KOPT-K1 (cell line): ENCODE results near the gene AR.

Experiments
- H3K27ac ChIP-seq: fragments of 200-600 bp; sonication (generic); 2 replicates; pipeline ENCODE4 v1.5.1; 2016; ENCODE audit warnings: antibody characterized with exemption, mild to moderate bottlenecking, low read depth, low read length; ENCODE audit not compliant: poor library complexity, severe bottlenecking
- H3K36me3 ChIP-seq: fragments of 200-600 bp; sonication (generic); 2 replicates; pipeline ENCODE4 v1.5.1; 2017; ENCODE audit warnings: antibody characterized with exemption, mild to moderate bottlenecking, low read length, moderate library complexity; ENCODE audit not compliant: insufficient read depth
- H3K9me3 ChIP-seq: fragments of 200-600 bp; sonication (generic); 2 replicates; pipeline ENCODE4 v1.5.1; 2017; ENCODE audit warnings: antibody characterized with exemption, low read length, mild to moderate bottlenecking; ENCODE audit not compliant: insufficient read depth, poor library complexity, severe bottlenecking

The AR gene

DNA sequence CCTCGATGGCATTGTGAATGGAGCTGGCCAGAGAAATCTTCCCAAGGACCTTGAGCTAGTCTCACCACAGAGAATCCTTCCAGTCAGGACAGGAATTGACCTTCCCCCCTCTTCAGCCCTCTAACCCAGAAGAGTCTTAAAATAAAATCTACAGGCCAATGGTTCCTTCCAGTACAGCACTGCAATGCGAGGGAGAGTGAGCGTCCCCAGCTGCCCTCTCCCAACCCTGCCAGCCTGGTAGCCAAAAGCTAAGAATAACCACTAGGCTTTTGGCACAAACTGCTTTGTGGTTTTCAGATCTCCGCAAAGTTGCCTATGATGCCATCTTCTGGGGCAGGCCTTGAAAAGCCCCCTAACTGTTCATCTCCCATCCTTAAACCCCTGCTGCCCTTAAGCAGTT lies 175.1 kb downstream of the AR start:
- no peak overlapping the region for H3K27ac ChIP-seq
- no peaks in the 10 kb centered on the region for H3K9me3 ChIP-seq
- no peaks in the 10 kb centered on the region for H3K36me3 ChIP-seq

DNA sequence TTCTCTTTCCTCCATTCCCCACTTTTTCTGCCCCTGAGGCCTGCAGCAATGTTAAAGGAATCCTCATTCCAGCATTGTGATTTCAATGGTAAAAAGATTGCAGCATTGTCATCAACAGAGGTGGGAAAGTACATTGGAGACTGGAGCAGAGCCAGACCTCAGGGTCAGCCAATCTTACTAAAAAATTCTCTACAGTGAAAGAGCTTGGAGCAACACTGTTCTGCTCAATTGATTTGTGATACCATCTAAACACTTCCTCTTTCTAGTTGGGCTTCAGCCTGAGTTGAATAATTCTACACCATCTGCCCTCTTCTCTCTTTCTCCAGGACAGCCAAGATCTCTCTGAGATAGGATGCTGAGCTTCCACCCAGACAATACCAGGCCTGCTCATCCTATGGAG lies 176.5 kb downstream of the AR start:
- no peaks in the 10 kb centered on the region for H3K9me3 ChIP-seq
- no peaks in the 10 kb centered on the region for H3K36me3 ChIP-seq
- no peak overlapping the region for H3K27ac ChIP-seq

DNA sequence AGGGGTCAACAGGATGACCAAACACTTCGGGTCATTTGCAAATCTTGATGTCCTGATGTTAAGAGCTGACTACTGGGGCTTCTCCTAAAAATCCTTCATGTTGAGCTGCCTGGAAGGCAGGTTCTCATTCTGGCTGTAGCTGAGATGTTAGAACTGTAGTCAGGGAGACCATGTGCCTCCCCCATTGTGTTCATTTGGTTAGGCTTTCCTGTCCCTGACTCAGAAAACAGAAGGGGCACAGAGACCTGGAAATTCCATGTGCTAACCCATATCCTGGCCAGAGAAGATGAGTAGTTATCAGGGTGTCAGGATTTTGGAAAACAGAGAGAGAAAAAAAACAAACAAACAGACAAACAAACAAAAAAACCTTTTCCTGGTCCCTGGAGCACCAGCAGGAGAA lies 177.5 kb downstream of the AR start:
- H3K27ac ChIP-seq = no peak overlapping the region
- H3K36me3 ChIP-seq = no peaks in the 10 kb centered on the region
- H3K9me3 ChIP-seq = no peaks in the 10 kb centered on the region

DNA sequence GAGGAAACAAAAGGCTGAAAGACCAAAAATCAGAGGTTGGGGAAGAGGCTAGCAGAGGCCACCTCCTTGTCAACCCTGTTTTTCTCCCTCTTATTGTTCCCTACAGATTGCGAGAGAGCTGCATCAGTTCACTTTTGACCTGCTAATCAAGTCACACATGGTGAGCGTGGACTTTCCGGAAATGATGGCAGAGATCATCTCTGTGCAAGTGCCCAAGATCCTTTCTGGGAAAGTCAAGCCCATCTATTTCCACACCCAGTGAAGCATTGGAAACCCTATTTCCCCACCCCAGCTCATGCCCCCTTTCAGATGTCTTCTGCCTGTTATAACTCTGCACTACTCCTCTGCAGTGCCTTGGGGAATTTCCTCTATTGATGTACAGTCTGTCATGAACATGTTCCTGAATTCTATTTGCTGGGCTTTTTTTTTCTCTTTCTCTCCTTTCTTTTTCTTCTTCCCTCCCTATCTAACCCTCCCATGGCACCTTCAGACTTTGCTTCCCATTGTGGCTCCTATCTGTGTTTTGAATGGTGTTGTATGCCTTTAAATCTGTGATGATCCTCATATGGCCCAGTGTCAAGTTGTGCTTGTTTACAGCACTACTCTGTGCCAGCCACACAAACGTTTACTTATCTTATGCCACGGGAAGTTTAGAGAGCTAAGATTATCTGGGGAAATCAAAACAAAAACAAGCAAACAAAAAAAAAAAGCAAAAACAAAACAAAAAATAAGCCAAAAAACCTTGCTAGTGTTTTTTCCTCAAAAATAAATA lies 179.9 kb downstream of the AR start:
- no peaks in the 10 kb centered on the region for H3K36me3 ChIP-seq
- no peak overlapping the region for H3K27ac ChIP-seq
- H3K9me3 ChIP-seq = no peaks in the 10 kb centered on the region

DNA sequence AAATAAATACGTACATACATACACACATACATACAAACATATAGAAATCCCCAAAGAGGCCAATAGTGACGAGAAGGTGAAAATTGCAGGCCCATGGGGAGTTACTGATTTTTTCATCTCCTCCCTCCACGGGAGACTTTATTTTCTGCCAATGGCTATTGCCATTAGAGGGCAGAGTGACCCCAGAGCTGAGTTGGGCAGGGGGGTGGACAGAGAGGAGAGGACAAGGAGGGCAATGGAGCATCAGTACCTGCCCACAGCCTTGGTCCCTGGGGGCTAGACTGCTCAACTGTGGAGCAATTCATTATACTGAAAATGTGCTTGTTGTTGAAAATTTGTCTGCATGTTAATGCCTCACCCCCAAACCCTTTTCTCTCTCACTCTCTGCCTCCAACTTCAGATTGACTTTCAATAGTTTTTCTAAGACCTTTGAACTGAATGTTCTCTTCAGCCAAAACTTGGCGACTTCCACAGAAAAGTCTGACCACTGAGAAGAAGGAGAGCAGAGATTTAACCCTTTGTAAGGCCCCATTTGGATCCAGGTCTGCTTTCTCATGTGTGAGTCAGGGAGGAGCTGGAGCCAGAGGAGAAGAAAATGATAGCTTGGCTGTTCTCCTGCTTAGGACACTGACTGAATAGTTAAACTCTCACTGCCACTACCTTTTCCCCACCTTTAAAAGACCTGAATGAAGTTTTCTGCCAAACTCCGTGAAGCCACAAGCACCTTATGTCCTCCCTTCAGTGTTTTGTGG lies 180.7 kb downstream of the AR start:
- no peaks in the 10 kb centered on the region for H3K36me3 ChIP-seq
- no peak overlapping the region for H3K27ac ChIP-seq
- no peaks in the 10 kb centered on the region for H3K9me3 ChIP-seq

DNA sequence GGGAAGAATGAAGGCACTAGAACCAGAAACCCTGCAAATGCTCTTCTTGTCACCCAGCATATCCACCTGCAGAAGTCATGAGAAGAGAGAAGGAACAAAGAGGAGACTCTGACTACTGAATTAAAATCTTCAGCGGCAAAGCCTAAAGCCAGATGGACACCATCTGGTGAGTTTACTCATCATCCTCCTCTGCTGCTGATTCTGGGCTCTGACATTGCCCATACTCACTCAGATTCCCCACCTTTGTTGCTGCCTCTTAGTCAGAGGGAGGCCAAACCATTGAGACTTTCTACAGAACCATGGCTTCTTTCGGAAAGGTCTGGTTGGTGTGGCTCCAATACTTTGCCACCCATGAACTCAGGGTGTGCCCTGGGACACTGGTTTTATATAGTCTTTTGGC lies 181.7 kb downstream of the AR start:
- H3K36me3 ChIP-seq = no peaks in the 10 kb centered on the region
- no peaks in the 10 kb centered on the region for H3K9me3 ChIP-seq
- no peak overlapping the region for H3K27ac ChIP-seq

DNA sequence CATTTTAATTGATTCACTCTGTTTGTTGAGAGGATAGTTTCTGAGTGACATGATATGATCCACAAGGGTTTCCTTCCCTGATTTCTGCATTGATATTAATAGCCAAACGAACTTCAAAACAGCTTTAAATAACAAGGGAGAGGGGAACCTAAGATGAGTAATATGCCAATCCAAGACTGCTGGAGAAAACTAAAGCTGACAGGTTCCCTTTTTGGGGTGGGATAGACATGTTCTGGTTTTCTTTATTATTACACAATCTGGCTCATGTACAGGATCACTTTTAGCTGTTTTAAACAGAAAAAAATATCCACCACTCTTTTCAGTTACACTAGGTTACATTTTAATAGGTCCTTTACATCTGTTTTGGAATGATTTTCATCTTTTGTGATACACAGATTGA lies 182.2 kb downstream of the AR start:
- H3K9me3 ChIP-seq = no peaks in the 10 kb centered on the region
- no peak overlapping the region for H3K27ac ChIP-seq
- H3K36me3 ChIP-seq = no peaks in the 10 kb centered on the region

DNA sequence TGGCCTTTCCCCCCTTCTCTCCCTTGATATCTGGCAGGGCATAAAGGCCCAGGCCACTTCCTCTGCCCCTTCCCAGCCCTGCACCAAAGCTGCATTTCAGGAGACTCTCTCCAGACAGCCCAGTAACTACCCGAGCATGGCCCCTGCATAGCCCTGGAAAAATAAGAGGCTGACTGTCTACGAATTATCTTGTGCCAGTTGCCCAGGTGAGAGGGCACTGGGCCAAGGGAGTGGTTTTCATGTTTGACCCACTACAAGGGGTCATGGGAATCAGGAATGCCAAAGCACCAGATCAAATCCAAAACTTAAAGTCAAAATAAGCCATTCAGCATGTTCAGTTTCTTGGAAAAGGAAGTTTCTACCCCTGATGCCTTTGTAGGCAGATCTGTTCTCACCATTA lies 183.8 kb downstream of the AR start:
- Histone ChIP-seq H3K36me3 (no peaks in the 10 kb centered on the region), H3K9me3 (no peaks in the 10 kb centered on the region), H3K27ac (no peak overlapping the region)

DNA sequence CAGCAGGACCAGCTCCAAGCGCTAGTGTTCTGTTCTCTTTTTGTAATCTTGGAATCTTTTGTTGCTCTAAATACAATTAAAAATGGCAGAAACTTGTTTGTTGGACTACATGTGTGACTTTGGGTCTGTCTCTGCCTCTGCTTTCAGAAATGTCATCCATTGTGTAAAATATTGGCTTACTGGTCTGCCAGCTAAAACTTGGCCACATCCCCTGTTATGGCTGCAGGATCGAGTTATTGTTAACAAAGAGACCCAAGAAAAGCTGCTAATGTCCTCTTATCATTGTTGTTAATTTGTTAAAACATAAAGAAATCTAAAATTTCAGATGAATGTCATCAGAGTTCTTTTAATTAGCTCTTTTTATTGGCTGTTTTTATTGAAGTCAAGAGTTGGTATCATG lies 186.5 kb downstream of the AR start:
- no peak overlapping the region for H3K27ac ChIP-seq
- H3K9me3 ChIP-seq = no peaks in the 10 kb centered on the region
- no peaks in the 10 kb centered on the region for H3K36me3 ChIP-seq

DNA sequence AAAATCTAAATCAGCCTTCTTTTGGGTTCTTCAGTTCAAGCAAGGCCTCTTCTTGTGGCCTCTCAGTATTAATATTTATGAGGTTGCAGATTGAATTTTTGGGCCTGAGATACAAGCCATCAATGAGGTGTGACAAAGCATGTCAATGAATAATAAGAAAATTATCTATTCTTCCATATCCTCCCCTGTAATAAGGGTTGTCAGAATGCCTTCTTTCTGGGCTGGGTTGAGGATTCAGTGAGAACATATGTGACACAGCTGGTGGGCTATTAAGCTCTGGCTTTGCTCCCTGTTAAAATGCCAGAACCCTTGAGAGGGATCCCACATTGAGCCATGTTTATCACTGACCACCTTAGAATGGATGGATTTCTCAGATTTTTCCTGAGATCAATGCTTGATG lies 187.2 kb downstream of the AR start:
- Histone ChIP-seq H3K9me3 (no peaks in the 10 kb centered on the region), H3K27ac (no peak overlapping the region), H3K36me3 (no peaks in the 10 kb centered on the region)

DNA sequence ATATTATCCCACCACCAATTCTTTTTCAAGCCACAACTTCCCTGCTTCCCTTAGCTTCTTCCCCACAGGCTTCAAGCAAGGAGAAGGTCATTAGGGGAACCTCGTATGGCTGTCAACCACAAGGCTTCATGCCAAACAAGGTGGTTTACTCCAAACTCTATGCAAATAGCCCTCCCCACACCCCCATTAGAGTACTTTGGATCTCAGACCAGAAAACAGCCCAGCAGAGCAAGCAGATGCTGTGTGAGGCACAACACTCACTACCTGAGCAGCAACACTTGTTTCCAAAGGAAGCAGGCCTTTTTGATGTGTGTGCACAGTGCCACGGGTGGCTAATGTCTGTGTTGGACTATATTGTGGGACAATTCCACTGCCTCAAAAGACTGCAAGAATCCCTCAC lies 189.0 kb downstream of the AR start:
- Histone ChIP-seq H3K9me3 (no peaks in the 10 kb centered on the region), H3K27ac (no peak overlapping the region), H3K36me3 (no peaks in the 10 kb centered on the region)

DNA sequence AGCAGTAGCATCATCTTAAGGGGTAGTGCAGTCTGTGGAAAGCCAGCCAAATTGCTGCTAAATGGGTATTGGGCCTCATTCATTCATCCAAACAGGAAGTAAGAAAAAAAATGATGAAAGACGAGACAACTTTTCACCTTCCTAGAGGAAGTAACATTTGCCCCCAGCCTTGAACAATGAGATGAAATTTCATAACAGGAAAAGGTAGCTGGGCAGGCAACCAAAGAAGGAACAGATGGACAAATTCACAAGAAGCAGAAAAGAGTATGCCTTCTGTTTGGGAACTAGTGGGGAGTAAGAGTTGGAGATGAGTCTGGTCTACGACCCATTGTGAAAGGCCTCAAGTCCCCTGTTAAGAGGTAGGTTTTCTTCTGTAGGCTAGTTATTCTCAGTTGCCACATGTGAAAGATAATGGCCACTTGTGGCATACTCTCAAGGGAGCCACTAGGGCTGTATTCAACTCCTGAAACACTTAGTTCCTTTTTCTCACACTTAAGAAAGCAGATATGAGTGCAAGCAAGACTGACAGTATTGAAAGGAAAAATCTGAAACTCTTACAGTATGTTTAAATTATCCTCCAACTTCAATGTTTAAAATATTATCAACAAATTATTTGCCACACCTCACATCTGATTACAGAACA lies 190.4 kb downstream of the AR start:
- H3K9me3 ChIP-seq = no peaks in the 10 kb centered on the region
- H3K36me3 ChIP-seq = no peaks in the 10 kb centered on the region
- no peak overlapping the region for H3K27ac ChIP-seq

DNA sequence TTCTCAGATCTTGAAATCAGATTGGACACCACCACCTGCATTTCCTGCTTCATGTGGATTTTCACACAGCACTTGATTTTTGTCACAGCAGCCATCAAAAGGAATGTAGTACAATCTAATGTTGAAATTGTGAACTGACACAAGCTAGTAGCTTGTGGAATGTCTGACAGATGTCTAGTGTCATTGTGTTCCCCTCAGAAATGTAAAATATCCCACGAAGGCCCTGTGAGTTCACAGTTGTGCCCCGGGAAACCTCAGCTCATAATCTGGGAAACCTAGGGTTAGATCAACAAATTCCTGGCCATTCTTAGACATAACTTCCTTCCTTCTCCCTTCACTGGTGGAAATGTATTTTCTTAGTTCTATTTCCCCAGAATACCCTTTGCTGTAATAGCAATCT lies 205.7 kb downstream of the AR start:
- H3K9me3 ChIP-seq = no peaks in the 10 kb centered on the region
- H3K36me3 ChIP-seq = no peaks in the 10 kb centered on the region
- no peak overlapping the region for H3K27ac ChIP-seq

DNA sequence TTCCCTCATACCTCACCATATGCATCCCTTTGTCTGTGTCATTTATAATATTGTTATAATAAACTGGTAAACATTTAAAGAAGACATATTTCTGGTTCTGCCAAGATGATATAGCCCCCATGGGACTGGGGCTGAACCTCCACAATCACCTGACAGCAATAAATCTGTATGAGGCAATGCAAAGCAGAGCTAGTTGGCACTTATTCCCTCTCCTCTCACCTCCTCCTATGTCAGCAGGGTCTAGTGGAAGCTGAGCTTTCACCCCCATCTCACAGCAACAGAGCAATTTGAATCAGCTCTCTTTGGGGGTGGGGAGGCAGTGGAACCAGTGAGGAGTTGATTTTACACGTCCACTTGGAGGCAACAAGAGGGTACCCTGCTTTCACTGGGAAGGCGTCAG lies 206.9 kb downstream of the AR start:
- Histone ChIP-seq H3K9me3 (no peaks in the 10 kb centered on the region), H3K36me3 (no peaks in the 10 kb centered on the region), H3K27ac (no peak overlapping the region)

DNA sequence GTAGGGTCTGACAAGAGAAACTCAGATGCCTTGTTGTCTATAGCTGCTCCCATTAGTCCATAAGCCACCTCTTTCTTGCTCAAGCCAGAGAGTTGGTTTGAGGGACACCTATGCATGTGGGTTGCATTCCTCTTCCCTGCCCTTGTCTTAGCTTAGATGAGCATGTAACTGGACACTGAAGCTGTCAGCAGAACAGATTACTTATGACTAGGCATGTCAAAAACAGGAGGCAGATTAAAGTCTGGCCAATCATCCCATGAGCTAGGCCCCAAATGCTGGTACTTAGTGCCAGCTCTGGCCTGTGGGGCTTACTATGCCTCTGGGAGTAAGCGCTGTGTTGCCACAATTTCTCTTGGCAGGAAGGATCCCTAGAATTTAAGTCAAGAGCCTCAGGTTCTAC lies 215.2 kb downstream of the AR start:
- H3K36me3 ChIP-seq = no peaks in the 10 kb centered on the region
- no peak overlapping the region for H3K27ac ChIP-seq
- H3K9me3 ChIP-seq = no peaks in the 10 kb centered on the region
